Astrocyte of the cerebellum (primary cell): ENCODE results near the gene MMP2.

Experiments used
- DNase-seq: peaks from one replicate; pipeline ENCODE4 v3.0.0-alpha.2; 2011; ENCODE audit warnings: low read depth
- H3K4me3 ChIP-seq: 2 replicates; pipeline ENCODE4 v1.5.1; 2011; ENCODE audit warnings: mild to moderate bottlenecking, low read depth, low read length, moderate library complexity
- CTCF ChIP-seq: IDR thresholded peaks from 2 replicates; pipeline ENCODE4 v1.5.1; 2012; ENCODE audit warnings: low read length, low read depth, moderate library complexity, mild to moderate bottlenecking; ENCODE audit errors: missing control alignments
- in situ Hi-C: cut with HindIII; loops from 2 replicates; pipeline ENCODE4 v1.10.0; 2017; ENCODE audit warnings: low sequenced_read_pairs

MMP2 gene

GRCh38 chr16:55539049-55539448, 60.1 kb downstream of the MMP2 start:
- no peak for TF ChIP-seq CTCF
- DNase-seq = no peak
- H3K4me3 ChIP-seq = no peak overlapping the region
- in situ Hi-C loops = no loop called here

- no peak overlapping the region for H3K4me3 ChIP-seq
- no peak for DNase-seq
- in situ Hi-C loops = no loop called here
- TF ChIP-seq CTCF = no peak
Observed at GRCh38 chr16:55539488-55539887, 60.5 kb downstream of the MMP2 start.

- H3K4me3 ChIP-seq = no peak overlapping the region
- TF ChIP-seq CTCF = no peak
- no peak for DNase-seq
- in situ Hi-C loops = no loop called here
Observed at GRCh38 chr16:55540221-55540620, 61.2 kb downstream of the MMP2 start.

- peak; percentile 55 for DNase-seq
- in situ Hi-C loops = no loop called here
- H3K4me3 ChIP-seq = no peak overlapping the region
- no peak for TF ChIP-seq CTCF
Observed at GRCh38 chr16:55542459-55543082, 63.6 kb downstream of the MMP2 start.

GRCh38 chr16:55543472-55543871, 64.5 kb downstream of the MMP2 start:
- H3K4me3 ChIP-seq = no peak overlapping the region
- peak; percentile 31 for DNase-seq
- TF ChIP-seq CTCF = no peak
- in situ Hi-C loops = no loop called here

- H3K4me3 ChIP-seq = no peak overlapping the region
- no peak for TF ChIP-seq CTCF
- in situ Hi-C loops = loop anchor here (5.0 kb wide), 1 partner anchor 85 kb away; no protein-coding TSS in a partner anchor
- DNase-seq = no peak
Observed at GRCh38 chr16:55552621-55553020, 73.6 kb downstream of the MMP2 start.
